Activated T-helper 17 cell treated with anti-CD3 and anti-CD28 coated beads, Interleukin-2, amount 50 U/mL, for 72 hours (primary cell): ENCODE data around the gene ATP1B2. TPM values are rescaled to one million over a fixed set of nuclear protein-coding genes. Genes with fewer than 3 reads are reported as not detected.
"Not testable (repeated sequence)": the region's sequence is repeated elsewhere in the genome, so short reads cannot be mapped to it uniquely, and the experiment has no call there.

ENCODE experiments used
- ATAC-seq: fragments of 150-1000 bp; cut with Tn5 transposase; replicated peaks from 2 replicates; pipeline ENCODE4 v1.10.0; 2021; ENCODE audit warnings: mild to moderate bottlenecking, moderate library complexity
- H3K27ac Mint-ChIP-seq: one replicate; pipeline ENCODE4 v1.8.0; 2022; ENCODE audit warnings: mixed read lengths
- H3K27me3 Mint-ChIP-seq: one replicate; pipeline ENCODE4 v1.8.0; 2022; ENCODE audit warnings: mixed read lengths
- H3K36me3 Mint-ChIP-seq: one replicate; pipeline ENCODE4 v1.8.0; 2022; ENCODE audit warnings: low read depth, mild to moderate bottlenecking, mixed read lengths
- H3K4me1 Mint-ChIP-seq: one replicate; pipeline ENCODE4 v1.8.0; 2022; ENCODE audit warnings: mixed read lengths
- H3K4me3 Mint-ChIP-seq: one replicate; pipeline ENCODE4 v1.8.0; 2022; ENCODE audit warnings: mild to moderate bottlenecking, mixed read lengths
- H3K9me3 Mint-ChIP-seq: one replicate; pipeline ENCODE4 v1.8.0; 2022; ENCODE audit warnings: mixed read lengths
- total RNA-seq, 2 donors: library from RNA; stranded (reverse); gene quantifications; one replicate each; pipeline ENCODE4 v1.2.3, GENCODE V29; 2022

The ATP1B2 gene, protein sequence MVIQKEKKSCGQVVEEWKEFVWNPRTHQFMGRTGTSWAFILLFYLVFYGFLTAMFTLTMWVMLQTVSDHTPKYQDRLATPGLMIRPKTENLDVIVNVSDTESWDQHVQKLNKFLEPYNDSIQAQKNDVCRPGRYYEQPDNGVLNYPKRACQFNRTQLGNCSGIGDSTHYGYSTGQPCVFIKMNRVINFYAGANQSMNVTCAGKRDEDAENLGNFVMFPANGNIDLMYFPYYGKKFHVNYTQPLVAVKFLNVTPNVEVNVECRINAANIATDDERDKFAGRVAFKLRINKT
- under 1 TPM; 0.06 to 0.42 TPM for total RNA-seq

DNA sequence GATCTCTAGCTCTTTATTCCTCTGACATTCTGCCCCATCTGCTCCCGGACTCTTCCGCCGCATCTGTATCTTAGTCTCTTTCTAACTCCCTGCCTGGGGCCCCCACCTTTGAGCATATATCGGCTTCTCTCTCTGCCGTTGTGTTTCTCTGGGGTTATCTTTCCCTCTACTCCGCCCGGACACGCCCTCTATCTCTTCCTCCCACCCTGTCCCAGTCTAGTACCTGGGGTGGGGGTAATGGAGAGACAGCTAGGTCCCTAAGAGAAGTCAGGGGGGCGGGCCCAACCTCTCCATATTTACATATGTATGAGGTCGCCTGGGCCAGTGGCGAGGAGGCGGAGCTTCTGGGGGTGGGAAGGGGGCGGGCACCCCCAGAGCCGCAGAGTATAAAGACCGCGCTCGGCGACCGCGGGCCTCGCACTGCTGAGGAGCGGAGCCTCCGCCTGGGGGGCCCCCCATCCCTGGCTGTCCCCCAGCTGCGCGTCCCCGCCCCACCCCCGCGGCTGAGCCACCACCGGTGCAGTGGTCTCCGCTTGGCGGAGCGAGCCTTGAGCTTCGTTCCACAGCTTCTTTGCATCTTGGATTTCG, at the start of gene ATP1B2:
ATP1B2 (plus strand) TSS at position 418 of the 588 bp plus-strand sequence. CDS start 593 bp downstream, outside the sequence.
- Mint-ChIP-seq H3K4me3 (peak within 1 kb of the TSS; percentile 84), H3K4me1 (peaks cover 16% of the 10 kb centered on the region), H3K9me3 (no peaks in the 10 kb centered on the region), H3K36me3 (peaks cover 5% of the 10 kb centered on the region), H3K27me3 (peaks cover 26% of the 10 kb centered on the region), H3K27ac (peak within 1 kb of the TSS; percentile 83)
- ATAC-seq: peak; percentile 91

DNA sequence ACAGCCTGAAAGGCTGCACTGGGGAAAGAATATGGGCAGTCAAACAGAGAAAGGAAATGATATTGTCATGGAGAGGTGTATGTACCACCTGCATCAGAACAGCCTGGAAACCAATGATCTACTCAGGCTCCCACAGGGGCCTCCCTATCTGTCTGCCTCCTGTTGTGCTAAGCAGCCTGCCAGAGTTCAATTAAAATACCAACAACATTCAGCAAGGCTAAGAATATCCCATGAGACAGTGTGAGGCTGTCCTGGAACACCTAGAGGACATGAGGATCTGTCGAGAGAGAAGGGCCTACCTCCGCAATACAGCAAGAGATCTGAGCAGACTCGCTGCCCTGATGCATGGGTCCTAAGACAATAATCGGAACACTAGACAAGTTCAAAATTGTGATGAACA, 44.4 kb upstream of the ATP1B2 start:
- H3K27me3 Mint-ChIP-seq: no peaks in the 10 kb centered on the region
- H3K4me3 Mint-ChIP-seq: no peak overlapping the region
- H3K4me1 Mint-ChIP-seq: peaks cover 4% of the 10 kb centered on the region
- H3K36me3 Mint-ChIP-seq: peaks cover 72% of the 10 kb centered on the region
- H3K9me3 Mint-ChIP-seq: no peaks in the 10 kb centered on the region
- peak overlapping the region; percentile 15 for H3K27ac Mint-ChIP-seq
- ATAC-seq: no peak

DNA sequence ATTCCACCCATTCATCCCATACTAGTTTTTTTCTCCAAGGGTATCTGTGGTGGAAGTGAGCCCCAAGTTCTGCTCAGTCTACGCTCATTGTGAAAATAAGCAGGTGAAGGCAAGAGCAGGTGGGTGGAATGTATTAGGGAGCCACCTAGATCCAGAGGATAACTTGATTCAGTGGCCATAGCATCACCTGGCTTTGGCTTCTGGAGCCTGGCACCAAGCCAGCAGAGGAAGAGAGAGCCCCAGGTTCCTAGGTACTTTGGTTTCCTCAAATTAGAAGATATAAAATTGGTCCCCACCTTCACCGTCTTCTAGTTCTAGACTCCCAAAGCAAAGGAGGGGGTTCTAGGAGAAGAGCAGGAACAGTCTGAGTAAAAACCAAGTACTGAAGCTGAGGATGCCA, 40.1 kb upstream of the ATP1B2 start:
- Mint-ChIP-seq H3K36me3 (peaks cover 49% of the 10 kb centered on the region), H3K27ac (no peak overlapping the region), H3K9me3 (no peaks in the 10 kb centered on the region)

DNA sequence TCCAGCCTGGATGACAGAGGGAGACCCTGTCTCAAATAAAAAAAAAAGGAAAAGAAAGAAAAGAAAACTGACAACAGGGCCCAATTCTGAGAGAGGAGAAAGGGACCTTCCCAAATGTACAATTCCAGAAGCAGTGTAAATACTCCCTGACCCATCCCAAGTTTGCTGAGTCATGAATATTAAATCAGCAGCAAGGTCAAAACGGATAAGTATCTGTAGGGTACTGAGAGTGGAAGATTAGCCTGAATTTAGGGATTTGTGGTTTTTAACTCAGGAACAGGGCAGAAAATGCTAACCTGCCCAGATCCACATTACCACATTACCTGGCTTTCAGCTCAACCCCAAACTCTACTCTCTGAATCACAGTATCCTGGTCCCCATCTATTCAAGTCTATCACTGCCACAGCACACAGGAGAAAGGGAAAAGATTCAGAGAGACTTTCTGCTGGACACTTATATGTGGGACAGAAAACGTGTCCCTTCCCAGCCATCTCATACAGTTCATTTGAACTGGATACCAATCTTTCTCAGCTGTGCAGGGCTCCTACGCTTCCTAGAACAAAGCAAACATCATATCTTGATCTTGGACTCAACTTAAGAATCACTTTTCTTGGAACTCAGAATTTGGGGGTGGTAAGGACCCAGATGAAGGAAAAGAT, 39.0 kb upstream of the ATP1B2 start:
- Mint-ChIP-seq H3K4me1 (peaks cover 27% of the 10 kb centered on the region), H3K27me3 (no peaks in the 10 kb centered on the region), H3K9me3 (no peaks in the 10 kb centered on the region), H3K4me3 (peak overlapping the region; percentile 86), H3K27ac (no peak overlapping the region), H3K36me3 (peaks cover 40% of the 10 kb centered on the region)
- no peak for ATAC-seq

More for the DNA sequence above, 40.1 kb upstream of the ATP1B2 start:
- ATAC-seq: no peak
- Mint-ChIP-seq H3K27me3 (no peaks in the 10 kb centered on the region), H3K4me3 (no peak overlapping the region), H3K4me1 (peaks cover 27% of the 10 kb centered on the region)

DNA sequence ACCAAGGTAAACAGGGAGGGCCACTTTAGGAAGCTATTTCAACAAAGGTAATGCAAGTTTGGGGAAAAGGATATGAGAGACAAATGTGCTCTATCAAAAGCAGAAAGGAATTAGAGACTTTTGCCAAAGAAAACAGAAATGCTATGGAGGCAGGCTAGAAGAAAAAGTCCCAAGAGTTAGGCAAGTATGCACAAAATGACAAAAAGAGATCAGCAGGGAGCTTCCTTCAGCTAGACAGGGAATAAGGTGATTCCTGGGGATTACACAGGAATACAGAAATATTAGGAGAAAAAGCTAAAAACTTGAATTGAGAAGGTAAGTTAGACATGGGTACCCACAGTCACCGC, 38.5 kb upstream of the ATP1B2 start:
- peak overlapping the region; percentile 86 for H3K4me3 Mint-ChIP-seq
- no peak for ATAC-seq
- H3K9me3 Mint-ChIP-seq: no peaks in the 10 kb centered on the region
- peak overlapping the region; percentile 86 for H3K27ac Mint-ChIP-seq
- H3K27me3 Mint-ChIP-seq: no peaks in the 10 kb centered on the region
- H3K36me3 Mint-ChIP-seq: peaks cover 40% of the 10 kb centered on the region
- peaks cover 27% of the 10 kb centered on the region for H3K4me1 Mint-ChIP-seq

DNA sequence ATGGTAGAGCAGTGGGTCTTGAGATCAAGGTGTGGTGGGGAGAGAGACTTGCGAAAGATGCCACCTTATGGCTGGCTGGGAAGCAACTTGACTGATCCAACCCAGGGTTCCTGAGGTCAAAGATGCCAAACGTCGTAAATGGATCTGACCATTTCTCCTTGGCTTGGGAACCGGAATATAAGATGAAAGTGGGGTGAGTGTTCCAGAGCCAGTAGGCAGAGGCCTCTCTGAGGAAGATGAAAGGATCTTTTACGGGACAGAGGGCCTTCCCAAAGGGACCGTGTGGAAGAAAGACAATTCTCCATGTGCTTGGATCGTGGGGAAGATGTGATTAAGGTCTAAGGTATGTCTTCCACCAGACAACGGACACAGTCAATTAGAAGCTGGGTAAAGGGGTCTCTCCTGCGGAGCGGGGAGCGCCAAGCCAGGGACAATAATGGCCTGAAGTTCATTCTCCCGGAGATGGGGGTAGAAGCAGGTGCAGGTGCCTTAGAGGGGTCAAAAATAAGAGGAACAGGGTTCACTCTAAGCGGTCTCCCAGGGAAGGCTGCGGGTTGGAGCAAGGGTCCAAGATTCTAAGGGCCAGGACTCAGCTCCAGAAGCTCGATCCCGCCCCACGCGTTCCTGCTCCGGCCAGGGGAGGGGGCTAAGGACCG, 36.8 kb upstream of the ATP1B2 start:
- ATAC-seq: no peak

DNA sequence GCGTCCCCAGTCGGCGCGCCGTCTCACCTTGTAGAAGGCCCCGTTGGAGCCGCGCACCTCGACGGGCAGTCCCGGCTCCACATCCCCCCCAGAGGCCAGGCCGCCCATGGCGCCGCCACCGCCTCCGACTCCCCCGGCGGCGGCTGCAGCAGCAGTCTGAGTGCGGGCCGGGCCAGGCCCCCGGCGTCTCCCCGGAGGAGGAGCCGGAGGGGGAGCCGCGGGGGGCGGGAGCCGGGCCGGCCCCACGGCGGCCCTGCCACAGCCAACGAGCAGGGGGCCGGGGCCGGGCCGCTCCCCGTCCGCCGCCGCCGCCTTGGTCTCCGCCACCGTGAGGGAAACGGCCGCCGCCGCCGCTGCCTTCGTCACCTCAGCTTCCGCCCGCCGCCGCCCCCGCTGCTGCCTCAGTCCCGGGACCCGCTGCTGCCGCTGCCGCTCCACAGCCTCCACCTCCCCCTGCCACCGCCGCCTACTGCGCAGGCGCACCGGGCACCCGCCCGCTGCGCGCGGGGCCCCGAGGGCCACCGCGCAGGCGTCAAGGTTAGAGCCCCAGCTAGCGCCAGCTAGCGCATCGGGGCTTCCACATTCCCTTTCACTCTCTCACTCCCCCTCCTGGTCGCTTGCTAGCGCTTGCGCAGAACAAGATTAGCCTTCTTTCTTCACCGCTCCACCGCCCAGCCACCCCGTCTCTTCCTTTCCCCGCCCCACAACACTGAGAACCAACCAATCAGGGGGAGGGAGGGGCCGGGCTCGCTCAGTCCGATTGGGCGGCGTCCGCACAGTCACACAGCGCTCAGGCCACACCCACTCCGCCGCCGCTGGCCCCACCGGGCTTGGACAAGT, 36.1 kb upstream of the ATP1B2 start, which contains the start of gene FXR2:
FXR2 (minus strand) TSS at position 473 of the 840 bp plus-strand sequence; CDS start at position 108, 365 bp downstream.
- H3K36me3 Mint-ChIP-seq: peaks cover 29% of the 10 kb centered on the region
- H3K27ac Mint-ChIP-seq: peak within 1 kb of the TSS; percentile 86
- H3K9me3 Mint-ChIP-seq: no peaks in the 10 kb centered on the region
- H3K4me3 Mint-ChIP-seq: peak within 1 kb of the TSS; percentile 86
- no peaks in the 10 kb centered on the region for H3K27me3 Mint-ChIP-seq
- H3K4me1 Mint-ChIP-seq: peaks cover 24% of the 10 kb centered on the region
- ATAC-seq: peak; percentile 94

More for the DNA sequence above, 36.8 kb upstream of the ATP1B2 start:
- H3K4me1 Mint-ChIP-seq: peaks cover 27% of the 10 kb centered on the region
- H3K4me3 Mint-ChIP-seq: peak overlapping the region; percentile 86
- H3K9me3 Mint-ChIP-seq: no peaks in the 10 kb centered on the region
- H3K27me3 Mint-ChIP-seq: no peaks in the 10 kb centered on the region
- H3K36me3 Mint-ChIP-seq: peaks cover 34% of the 10 kb centered on the region
- H3K27ac Mint-ChIP-seq: peak overlapping the region; percentile 86

DNA sequence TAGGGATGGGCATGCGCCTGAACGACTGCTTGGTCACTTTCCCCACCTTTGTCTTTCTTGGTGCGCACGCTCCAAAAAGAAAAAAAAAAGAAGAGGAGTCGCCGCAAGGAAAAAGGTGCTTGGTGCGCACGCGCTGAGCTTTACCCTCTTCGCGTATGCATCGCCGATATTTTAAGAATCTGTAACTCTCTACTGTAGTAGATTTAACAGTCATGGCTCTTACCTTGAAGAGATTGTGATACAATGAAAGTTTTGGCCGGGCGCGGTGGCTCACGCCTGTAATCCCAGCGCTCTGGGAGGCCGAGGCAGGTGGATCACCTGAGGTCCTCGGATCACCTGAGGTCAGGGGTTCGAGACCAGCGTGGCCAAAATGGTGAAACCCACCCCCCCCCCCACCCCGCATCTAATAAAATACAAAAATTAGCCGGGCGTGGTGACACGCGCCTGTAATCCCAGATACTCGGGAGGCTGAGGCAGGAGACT, 35.4 kb upstream of the ATP1B2 start:
- peaks cover 23% of the 10 kb centered on the region for H3K4me1 Mint-ChIP-seq
- ATAC-seq: no peak
- H3K27ac Mint-ChIP-seq: peak overlapping the region; percentile 81
- no peaks in the 10 kb centered on the region for H3K27me3 Mint-ChIP-seq
- no peaks in the 10 kb centered on the region for H3K9me3 Mint-ChIP-seq
- H3K36me3 Mint-ChIP-seq: peaks cover 28% of the 10 kb centered on the region
- H3K4me3 Mint-ChIP-seq: peak overlapping the region; percentile 69

DNA sequence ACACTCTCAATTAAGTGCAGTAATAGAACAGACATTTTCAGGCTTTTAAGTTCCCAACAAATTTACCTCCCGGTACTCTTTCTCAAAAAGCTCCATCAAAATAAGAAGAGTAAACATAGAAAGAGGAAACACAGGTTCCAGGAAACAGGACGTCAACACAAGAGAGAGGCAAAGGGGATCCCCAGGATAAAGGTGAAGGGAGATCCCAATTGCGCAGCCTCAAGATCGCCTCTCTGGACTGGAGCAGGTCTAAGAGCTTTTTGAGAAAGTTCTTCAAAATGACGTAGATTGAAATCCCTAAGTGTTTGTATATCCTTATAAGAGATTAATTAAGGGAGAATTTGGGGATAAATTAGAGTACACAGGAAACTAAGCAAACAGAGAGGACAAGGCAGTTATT, 32.1 kb upstream of the ATP1B2 start:
- peaks cover 6% of the 10 kb centered on the region for H3K36me3 Mint-ChIP-seq
- no peak for ATAC-seq
- no peaks in the 10 kb centered on the region for H3K9me3 Mint-ChIP-seq
- H3K4me3 Mint-ChIP-seq: no peak overlapping the region
- H3K4me1 Mint-ChIP-seq: peaks cover 2% of the 10 kb centered on the region
- H3K27ac Mint-ChIP-seq: no peak overlapping the region
- H3K27me3 Mint-ChIP-seq: no peaks in the 10 kb centered on the region

DNA sequence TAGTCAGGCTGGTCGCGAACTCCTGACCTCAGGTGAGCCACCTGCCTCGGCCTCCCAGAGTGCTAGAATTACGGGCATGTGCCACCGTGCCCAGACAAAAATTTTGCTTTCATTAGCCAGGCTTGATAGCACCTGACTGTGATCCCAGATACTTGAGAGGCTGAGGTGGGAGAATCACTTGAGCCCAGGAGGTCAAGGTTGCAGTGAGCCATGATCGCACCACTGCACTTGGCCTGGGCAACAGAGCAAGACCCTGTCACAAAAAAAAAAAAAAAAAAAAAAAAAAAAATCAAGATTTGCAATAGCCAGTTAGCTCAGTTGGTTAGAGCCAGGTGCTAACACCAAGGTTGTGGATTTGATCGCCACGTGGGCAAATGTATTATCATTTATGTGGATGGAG, 29.9 kb upstream of the ATP1B2 start:
- no peak for ATAC-seq

DNA sequence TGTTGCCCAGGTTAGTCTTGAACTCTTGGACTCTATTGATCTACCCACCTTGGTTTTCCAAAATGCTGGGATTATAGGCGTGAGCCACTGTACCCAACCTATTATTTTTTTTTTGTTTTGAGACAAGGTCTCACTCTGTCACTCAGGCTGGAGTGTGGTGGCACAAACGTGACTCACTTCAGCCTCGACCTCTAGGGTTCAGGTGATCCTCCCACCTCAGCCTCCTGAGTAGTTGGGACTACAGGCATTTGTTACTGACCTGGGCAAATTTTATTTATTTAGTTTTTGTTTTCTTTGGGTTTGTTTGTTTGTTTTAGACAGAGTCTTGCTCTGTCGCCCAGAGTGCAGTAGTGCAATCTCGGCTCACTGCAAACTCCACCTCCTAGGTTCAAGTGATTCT, 27.1 kb upstream of the ATP1B2 start:
- Mint-ChIP-seq H3K27ac (no peak overlapping the region), H3K36me3 (no peaks in the 10 kb centered on the region), H3K4me1 (no peaks in the 10 kb centered on the region), H3K9me3 (no peaks in the 10 kb centered on the region), H3K4me3 (no peak overlapping the region), H3K27me3 (no peaks in the 10 kb centered on the region)
- no peak for ATAC-seq

More for the DNA sequence above, 29.9 kb upstream of the ATP1B2 start:
- Mint-ChIP-seq H3K4me1 (no peaks in the 10 kb centered on the region), H3K27ac (no peak overlapping the region), H3K4me3 (no peak overlapping the region), H3K36me3 (no peaks in the 10 kb centered on the region), H3K27me3 (no peaks in the 10 kb centered on the region), H3K9me3 (no peaks in the 10 kb centered on the region)

DNA sequence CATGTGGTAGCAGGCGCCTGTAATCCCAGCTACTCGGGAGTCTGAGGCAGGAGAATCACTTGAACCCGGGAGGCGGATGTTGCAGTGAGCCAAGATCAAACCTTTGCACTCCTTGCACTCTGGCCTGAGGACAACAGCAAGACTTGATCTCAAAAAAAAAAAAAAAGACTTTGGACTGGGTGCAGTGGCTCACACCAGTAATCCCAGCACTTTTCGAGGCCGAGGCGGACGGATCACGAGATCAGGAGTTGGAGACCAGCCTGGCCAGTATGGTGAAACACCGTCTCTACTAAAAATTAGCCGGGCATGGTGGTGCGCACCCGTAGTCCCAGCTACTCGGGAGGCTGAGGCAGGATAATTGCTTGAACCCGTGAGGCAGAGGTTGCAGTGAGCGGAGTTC, 25.0 kb upstream of the ATP1B2 start:
- H3K4me1 Mint-ChIP-seq, H3K36me3 Mint-ChIP-seq, H3K27ac Mint-ChIP-seq, ATAC-seq, H3K9me3 Mint-ChIP-seq, H3K27me3 Mint-ChIP-seq: not testable (repeated sequence)
- H3K4me3 Mint-ChIP-seq: peak overlapping the region; percentile 88

DNA sequence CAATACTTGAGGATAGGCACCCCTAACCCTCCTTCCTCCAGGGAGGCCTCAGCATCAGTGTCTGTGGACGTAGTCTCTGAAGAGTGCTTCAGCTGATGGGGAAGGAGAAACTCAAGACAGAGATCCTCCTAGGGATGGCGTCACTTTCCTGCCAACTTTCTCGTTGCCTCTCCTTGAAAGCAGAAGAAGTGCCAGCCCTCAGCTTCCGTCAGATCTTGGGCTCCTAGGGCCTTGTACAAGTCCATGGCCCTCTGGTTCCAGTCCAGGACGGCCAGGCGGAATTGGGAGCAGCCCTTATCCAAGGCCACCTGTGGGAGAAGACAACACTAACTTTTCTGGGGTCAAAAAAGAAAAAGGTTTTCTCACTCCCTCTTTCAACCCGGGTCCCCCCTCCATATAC, 24.4 kb upstream of the ATP1B2 start:
- Mint-ChIP-seq H3K27me3 (no peaks in the 10 kb centered on the region), H3K9me3 (no peaks in the 10 kb centered on the region), H3K36me3 (no peaks in the 10 kb centered on the region), H3K4me3 (peak overlapping the region; percentile 88), H3K4me1 (no peaks in the 10 kb centered on the region), H3K27ac (peak overlapping the region; percentile 89)
- no peak for ATAC-seq

DNA sequence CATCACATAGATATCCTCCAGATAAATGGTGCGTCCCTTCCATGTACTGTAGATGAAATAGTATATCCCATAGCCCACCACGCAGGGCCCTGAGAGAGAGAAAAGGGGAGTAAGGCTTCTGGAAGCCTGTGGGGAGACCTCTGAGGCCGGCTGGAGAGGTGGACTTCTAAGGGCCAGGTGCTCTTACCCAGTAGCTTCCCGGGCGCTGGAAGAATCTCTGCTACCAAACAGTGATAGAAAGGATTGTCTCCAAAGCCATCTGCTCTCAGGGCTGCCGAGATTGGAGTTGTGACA, 23.8 kb upstream of the ATP1B2 start:
- peak overlapping the region; percentile 89 for H3K27ac Mint-ChIP-seq
- no peak for ATAC-seq

More for the DNA sequence above, 23.8 kb upstream of the ATP1B2 start:
- Mint-ChIP-seq H3K4me1 (no peaks in the 10 kb centered on the region), H3K4me3 (peak overlapping the region; percentile 88), H3K36me3 (no peaks in the 10 kb centered on the region), H3K9me3 (no peaks in the 10 kb centered on the region), H3K27me3 (no peaks in the 10 kb centered on the region)
